GM21576 (cell line): Measurements from ENCODE around the gene S100A13.
"Not testable (repeated sequence)": the region's sequence is repeated elsewhere in the genome, so short reads cannot be mapped to it uniquely, and the experiment has no call there.

Source experiments
- ATAC-seq: cut with Tn5 transposase; IDR thresholded peaks from one replicate; pipeline ENCODE4 v1.9.1; 2021; ENCODE audit warnings: mild to moderate bottlenecking, moderate library complexity; ENCODE audit not compliant: unreplicated experiment

The S100A13 gene

GRCh38 chr1:153626904-153627714, at the start of gene S100A13:
Gene S100A13 (minus strand): TSS chr1:153627505. CDS start chr1:153626472, 1,033 bp downstream.
- no peak for ATAC-seq

- no peak for ATAC-seq
Observed at GRCh38 chr1:153673511-153673910, 46.2 kb upstream of the S100A13 start.

GRCh38 chr1:153671628-153672353, 44.5 kb upstream of the S100A13 start:
- not testable (repeated sequence) for ATAC-seq

GRCh38 chr1:153670859-153671627, 43.7 kb upstream of the S100A13 start, which contains the start of gene ILF2:
Gene ILF2 (minus strand): TSS chr1:153670993. CDS start chr1:153670922, 71 bp downstream.
- peak; percentile 87 for ATAC-seq

- ATAC-seq: peak; percentile 6
Observed at GRCh38 chr1:153670257-153670858, 43.1 kb upstream of the S100A13 start.

- ATAC-seq: no peak
Observed at GRCh38 chr1:153669606-153670005, 42.3 kb upstream of the S100A13 start.

GRCh38 chr1:153668672-153669071, 41.4 kb upstream of the S100A13 start:
- ATAC-seq: not testable (repeated sequence)

GRCh38 chr1:153667439-153667838, 40.1 kb upstream of the S100A13 start:
- no peak for ATAC-seq

- no peak for ATAC-seq
Observed at GRCh38 chr1:153663211-153663610, 35.9 kb upstream of the S100A13 start.

GRCh38 chr1:153662269-153662668, 35.0 kb upstream of the S100A13 start:
- no peak for ATAC-seq

GRCh38 chr1:153661111-153661708, 33.9 kb upstream of the S100A13 start:
- no peak for ATAC-seq

- ATAC-seq: no peak
Observed at GRCh38 chr1:153659656-153660055, 32.4 kb upstream of the S100A13 start.

- no peak for ATAC-seq
Observed at GRCh38 chr1:153659175-153659534, 31.9 kb upstream of the S100A13 start.

GRCh38 chr1:153658400-153659174, 31.3 kb upstream of the S100A13 start, which contains the start of gene SNAPIN:
Gene SNAPIN (plus strand): TSS chr1:153658703. CDS start chr1:153658744, 41 bp downstream.
- peak; percentile 88 for ATAC-seq

GRCh38 chr1:153655333-153655732, 28.0 kb upstream of the S100A13 start:
- ATAC-seq: no peak

- no peak for ATAC-seq
Observed at GRCh38 chr1:153652805-153653500, 25.6 kb upstream of the S100A13 start.

GRCh38 chr1:153651771-153652170, 24.5 kb upstream of the S100A13 start:
- no peak for ATAC-seq

GRCh38 chr1:153649863-153650235, 22.5 kb upstream of the S100A13 start:
- ATAC-seq: no peak
